Small intestine (tissue), 7 donors: ENCODE measurements around the gene GAK. TPM values are rescaled to one million over a fixed set of nuclear protein-coding genes. Genes with fewer than 3 reads are reported as not detected.

Experiments
- DNase-seq, 2 donors: peaks; one replicate each; pipeline versions ENCODE4 v3.0.0 to v3.0.0-alpha.2; 2013
- FAIRE-seq: peaks from 2 replicates; lab custom pipeline; 2012; peaks lifted over from hg19 to GRCh38; lab: Jason Lieb, UNC
- H3K27ac ChIP-seq, 3 donors: one replicate each; pipeline ENCODE4 v1.5.1; 2013; ENCODE audit warnings: low read length in 2 of 3, mild to moderate bottlenecking in 2 of 3, control low read depth in 1 of 3, inconsistent platforms in 1 of 3, low read depth in 1 of 3, moderate library complexity in 1 of 3
- H3K27me3 ChIP-seq, 3 donors: one replicate each; pipeline ENCODE4 v1.6.1; 2013; ENCODE audit warnings: low read length in 3 of 3, inconsistent platforms in 1 of 3; ENCODE audit not compliant: control insufficient read depth in 3 of 3, insufficient read depth in 3 of 3
- H3K36me3 ChIP-seq, 3 donors: one replicate each; pipeline ENCODE4 v1.6.1; 2013; ENCODE audit warnings: low read length in 3 of 3, inconsistent platforms in 1 of 3, low read depth in 1 of 3, mild to moderate bottlenecking in 1 of 3, moderate library complexity in 1 of 3; ENCODE audit not compliant: control insufficient read depth in 3 of 3, insufficient read depth in 2 of 3
- H3K4me1 ChIP-seq, 3 donors: one replicate each; pipeline ENCODE4 v1.6.1; 2013; ENCODE audit warnings: low read length in 2 of 3, inconsistent platforms in 1 of 3, low read depth in 1 of 3, mild to moderate bottlenecking in 1 of 3, moderate library complexity in 1 of 3; ENCODE audit not compliant: control insufficient read depth in 3 of 3, insufficient read depth in 2 of 3
- H3K4me3 ChIP-seq, 3 donors: one replicate each; pipeline ENCODE4 v1.5.1; 2013; ENCODE audit warnings: low read length in 3 of 3, control low read depth in 1 of 3, inconsistent platforms in 1 of 3, low read depth in 1 of 3, mild to moderate bottlenecking in 1 of 3, moderate library complexity in 1 of 3
- H3K9me3 ChIP-seq, 2 donors: one replicate each; pipeline ENCODE4 v1.6.1; 2013; ENCODE audit warnings: low read depth in 1 of 2, low read length in 1 of 2; ENCODE audit not compliant: control insufficient read depth in 2 of 2, insufficient read depth in 1 of 2
- WGBS, 3 donors: extraction: QIAGEN DNeasy Blood & Tissue Kit; methylation state at CpG; one replicate each; pipeline ENCODE4 v1.1.7; 2013; 5-methylcytosine and 5-hydroxymethylcytosine counted together
- polyA plus RNA-seq, 4 donors: library from polyadenylated mRNA; stranded (reverse) in 3 of 4; unstranded in 1 of 4; fragments of 200-250 nt in 3 of 4; fragments of 120-200 nt in 1 of 4; gene quantifications; one replicate each; pipeline versions ENCODE4 v1.2.1 to v1.2.3, GENCODE V29; 2013
- donor health status: healthy with polysubstance abuse.
- donor health status: control.
- donor health status: control.
- donor health status: Bipolar disorder and iron deficiency.
- donor health status: healthy.

GAK gene
- polyA plus RNA-seq, 4 donors = 98.4 to 463 (median 230) TPM

DNA sequence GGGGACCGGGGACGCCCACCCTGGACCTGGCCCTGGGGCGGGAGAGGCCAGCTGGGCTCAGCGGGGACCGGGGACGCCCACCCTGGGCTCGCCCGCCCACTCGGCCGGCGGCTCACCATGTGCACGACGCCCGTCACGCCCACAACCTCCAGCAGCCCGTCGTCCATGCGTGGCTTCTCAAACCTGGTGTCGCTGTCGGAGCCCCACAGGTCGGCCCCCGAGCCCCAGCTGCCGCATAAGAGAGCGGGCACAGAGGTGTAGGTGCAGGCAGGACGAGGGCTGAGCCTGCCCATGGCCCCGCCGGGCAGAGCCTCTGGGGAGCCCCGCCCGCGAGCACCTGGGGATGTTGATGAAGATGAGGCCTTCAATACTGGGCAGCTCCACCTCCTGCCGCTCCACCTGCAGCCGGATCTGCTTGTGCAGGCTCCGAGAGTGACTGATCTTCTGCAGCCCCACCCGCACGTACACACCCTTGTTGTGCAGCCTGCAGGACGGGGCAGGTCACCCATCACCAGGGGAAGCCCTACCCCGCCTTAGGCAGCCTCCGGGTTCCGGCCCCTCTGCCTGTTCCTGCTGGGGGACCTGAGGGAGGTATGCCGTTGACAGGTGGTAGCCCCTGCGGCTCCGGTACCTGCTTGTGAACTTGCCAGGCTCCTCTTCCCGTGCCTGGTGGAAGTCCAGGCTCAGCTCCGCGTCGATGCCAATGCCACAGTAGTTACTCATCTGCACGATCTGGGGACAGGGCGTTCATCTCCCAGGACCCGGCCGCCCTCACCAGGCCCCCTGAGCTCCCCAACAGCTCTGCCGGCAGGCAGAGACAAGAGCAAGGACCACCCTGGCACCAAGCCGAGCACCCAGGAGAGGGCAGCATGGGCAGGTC, 29.5 kb upstream of the GAK start:
- FAIRE-seq = no peak

DNA sequence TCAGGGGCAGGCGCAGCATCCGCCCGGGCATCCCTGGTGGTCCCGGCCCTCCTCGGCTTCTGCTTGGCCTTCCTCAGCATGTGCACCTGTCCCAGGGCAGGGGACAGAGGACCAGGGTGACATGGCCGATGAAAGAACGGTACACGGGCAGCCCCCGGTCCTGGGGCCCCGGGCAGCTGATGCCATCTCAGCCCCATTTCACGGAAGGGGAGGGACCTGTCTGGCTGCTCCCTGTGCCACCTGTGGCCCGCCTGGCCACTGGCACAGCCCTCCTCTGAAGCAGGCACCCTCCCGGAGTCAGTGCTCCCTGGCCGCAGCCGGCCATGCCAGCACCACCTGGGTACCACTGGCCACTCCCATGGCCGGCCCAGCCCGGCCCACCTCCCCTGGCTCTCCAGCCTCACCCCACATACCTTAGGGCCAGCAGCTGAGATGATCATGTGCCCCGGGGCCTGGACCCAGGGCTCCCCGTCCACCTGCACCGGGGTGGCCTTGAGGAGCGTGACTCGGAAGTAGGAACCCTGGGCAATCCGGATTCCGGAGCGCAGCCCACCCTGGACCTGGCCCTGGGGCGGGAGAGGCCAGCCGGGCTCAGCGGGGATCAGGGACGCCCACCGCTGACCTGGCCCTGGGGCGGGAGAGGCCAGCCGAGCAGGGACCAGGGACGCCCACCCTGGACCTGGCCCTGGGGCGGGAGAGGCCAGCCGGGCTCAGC, 28.7 kb upstream of the GAK start:
- no peak for FAIRE-seq
- Histone ChIP-seq H3K4me3 (no peak overlapping the region), H3K36me3 (peaks cover 4 to 87% (median 24%) of the 10 kb centered on the region in 3 donors), H3K27ac (no peak overlapping the region), H3K9me3 (no peaks in the 10 kb centered on the region), H3K27me3 (no peaks in the 10 kb centered on the region), H3K4me1 (no peaks in the 10 kb centered on the region)
- WGBS, 3 donors = 92 to 95% (median 94%) methylated on average over 30 to 35 of the region's 35 CpGs
- no peak for DNase-seq

More for the DNA sequence above, 29.5 kb upstream of the GAK start:
- WGBS, 3 donors = 78 to 90% (median 88%) methylated on average over 40 to 52 of the region's 52 CpGs
- H3K4me3 ChIP-seq = no peak overlapping the region
- H3K36me3 ChIP-seq = peaks cover 11 to 92% (median 27%) of the 10 kb centered on the region in 3 donors
- H3K27me3 ChIP-seq = no peaks in the 10 kb centered on the region
- no peaks in the 10 kb centered on the region for H3K9me3 ChIP-seq
- H3K4me1 ChIP-seq = no peaks in the 10 kb centered on the region
- H3K27ac ChIP-seq = no peak overlapping the region
- DNase-seq = peak in 1 of 2 donors; percentile 38

- WGBS, 3 donors = 85 to 88% (median 87%) methylated on average over 15 to 16 of the region's 16 CpGs
- DNase-seq (no peak), FAIRE-seq (no peak)
- Histone ChIP-seq H3K36me3 (peaks cover 3 to 87% (median 19%) of the 10 kb centered on the region in 3 donors), H3K4me3 (no peak overlapping the region), H3K4me1 (no peaks in the 10 kb centered on the region), H3K27ac (no peak overlapping the region), H3K9me3 (no peaks in the 10 kb centered on the region), H3K27me3 (no peaks in the 10 kb centered on the region)
Observed at GRCh38 chr4:960140-960635, 28.1 kb upstream of the GAK start.

DNA sequence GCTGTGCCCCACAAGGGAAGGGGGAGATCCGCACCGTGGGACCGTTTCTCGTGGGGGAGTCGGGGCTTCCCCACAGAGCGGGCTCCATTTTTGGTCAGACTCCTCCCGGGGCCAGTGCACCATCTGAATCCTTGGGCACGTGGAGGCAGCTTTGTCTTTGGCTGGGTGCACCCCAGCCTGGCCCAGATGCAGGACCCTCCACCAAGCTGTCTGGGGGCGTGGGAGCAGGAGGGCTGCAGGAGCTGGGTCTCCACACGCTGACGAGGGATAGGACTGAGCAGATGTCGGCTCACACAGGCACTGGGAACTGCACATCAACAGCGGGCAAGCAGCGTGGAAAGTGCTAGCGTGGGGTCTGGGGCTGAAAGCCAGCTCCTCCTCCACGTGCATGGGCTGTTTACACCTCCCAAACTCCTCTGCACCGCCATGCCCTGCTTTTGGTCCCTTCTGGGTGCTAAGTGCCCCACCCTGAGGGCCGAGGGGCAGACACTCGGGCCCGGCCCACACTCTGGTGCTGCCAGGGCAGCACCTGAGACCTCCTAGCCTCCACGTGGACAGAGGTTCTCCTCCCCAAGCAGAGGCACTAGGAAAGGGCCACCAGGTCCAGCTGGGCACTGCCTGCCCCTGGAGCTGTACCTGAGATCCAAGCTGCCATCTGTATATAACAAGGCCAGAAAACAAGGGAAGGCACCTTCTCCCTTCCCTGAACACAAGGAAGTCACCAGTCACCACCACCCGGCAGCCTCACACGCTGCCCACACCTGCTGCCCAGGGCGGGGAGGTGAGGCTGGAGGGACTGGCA, 27.4 kb upstream of the GAK start:
- no peak for DNase-seq
- Histone ChIP-seq H3K27ac (no peak overlapping the region), H3K9me3 (no peaks in the 10 kb centered on the region), H3K27me3 (no peaks in the 10 kb centered on the region), H3K4me3 (no peak overlapping the region), H3K4me1 (no peaks in the 10 kb centered on the region), H3K36me3 (peaks cover 4 to 84% (median 19%) of the 10 kb centered on the region in 3 donors)
- WGBS, 3 donors = 83% methylated on average over 23 to 24 of the region's 24 CpGs
- FAIRE-seq = no peak

DNA sequence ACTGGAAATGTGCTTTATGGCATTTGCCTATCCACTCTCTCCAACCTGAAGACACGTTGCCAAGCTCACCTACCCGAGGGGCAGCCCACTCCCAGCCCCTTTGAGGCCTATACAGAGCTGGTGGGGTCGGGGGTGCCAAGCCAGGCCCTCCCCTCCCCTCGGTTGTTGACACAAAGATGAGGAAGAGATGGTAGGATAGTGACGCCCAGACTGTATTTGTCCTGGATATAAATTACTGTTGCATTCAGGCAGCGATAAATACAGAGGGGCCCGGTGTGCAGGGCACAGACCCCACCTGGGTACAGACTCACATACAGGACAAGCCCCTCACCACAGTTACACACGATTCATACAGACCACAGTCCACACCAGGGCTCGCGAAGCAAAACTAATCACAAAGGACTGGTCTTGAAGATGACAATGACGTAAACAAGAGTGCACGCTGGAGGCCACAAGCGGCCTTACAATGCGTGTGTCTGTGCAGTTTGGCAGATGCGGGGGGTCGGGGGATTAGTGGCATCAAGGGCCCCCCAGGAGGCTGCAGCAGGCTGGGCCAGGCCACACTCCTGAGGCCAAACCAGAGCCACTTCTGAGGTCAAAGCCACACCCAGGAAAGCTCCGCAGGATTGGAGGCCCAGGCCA, 26.7 kb upstream of the GAK start:
- peaks cover 5 to 81% (median 19%) of the 10 kb centered on the region in 3 donors for H3K36me3 ChIP-seq
- FAIRE-seq = no peak
- WGBS, 3 donors = 77 to 81% (median 78%) methylated on average over 17 of the region's 17 CpGs

DNA sequence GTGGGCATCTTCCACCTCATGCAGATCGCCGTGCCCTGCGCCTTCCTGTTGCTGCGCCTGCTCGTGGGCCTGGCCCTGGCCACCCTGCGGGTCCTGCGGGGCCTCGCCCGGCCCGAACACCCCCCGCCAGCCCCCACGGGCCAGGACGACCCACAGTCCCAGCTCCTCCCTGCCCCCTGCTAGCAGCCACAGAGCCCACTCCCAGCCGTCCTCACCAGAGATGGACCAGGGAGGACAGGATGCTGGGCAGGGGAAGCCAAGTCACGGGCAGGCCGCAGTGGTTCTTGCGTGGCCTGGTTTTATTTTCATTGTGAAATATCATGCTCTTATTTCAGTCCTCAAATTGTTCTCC, 26.2 kb upstream of the GAK start:
- no peaks in the 10 kb centered on the region for H3K9me3 ChIP-seq
- peaks cover 5 to 79% (median 19%) of the 10 kb centered on the region in 3 donors for H3K36me3 ChIP-seq
- no peaks in the 10 kb centered on the region for H3K27me3 ChIP-seq
- DNase-seq (no peak), FAIRE-seq (no peak)
- no peaks in the 10 kb centered on the region for H3K4me1 ChIP-seq
- no peak overlapping the region for H3K27ac ChIP-seq
- H3K4me3 ChIP-seq = no peak overlapping the region
- WGBS, 3 donors = 89 to 91% (median 90%) methylated on average over 12 to 17 of the region's 17 CpGs

More for the DNA sequence above, 26.7 kb upstream of the GAK start:
- H3K27me3 ChIP-seq = no peaks in the 10 kb centered on the region
- H3K4me1 ChIP-seq = no peaks in the 10 kb centered on the region
- H3K9me3 ChIP-seq = no peaks in the 10 kb centered on the region
- H3K4me3 ChIP-seq = no peak overlapping the region
- H3K27ac ChIP-seq = no peak overlapping the region
- DNase-seq = no peak

- DNase-seq (no peak), FAIRE-seq (no peak)
- 94 to 95% (median 94%) methylated on average over 44 to 45 of the region's 45 CpGs for WGBS, 3 donors
- Histone ChIP-seq H3K4me1 (no peaks in the 10 kb centered on the region), H3K9me3 (no peaks in the 10 kb centered on the region), H3K27me3 (no peaks in the 10 kb centered on the region), H3K27ac (no peak overlapping the region), H3K4me3 (no peak overlapping the region), H3K36me3 (peaks cover 5 to 79% (median 19%) of the 10 kb centered on the region in 3 donors)
Observed at GRCh38 chr4:957581-958313, 25.6 kb upstream of the GAK start.
